Stimulated activated CD4-positive, alpha-beta T cell treated with anti-CD3 and anti-CD28 coated beads, Interleukin-1b, Interleukin-23, amount 100 ng/mL, for 48 hours (primary cell): ENCODE data around the gene HOXA5.

Experiments
- DNase-seq: peaks from one replicate; pipeline ENCODE4 v3.0.0-alpha.2; 2020

HOXA5 gene

DNA sequence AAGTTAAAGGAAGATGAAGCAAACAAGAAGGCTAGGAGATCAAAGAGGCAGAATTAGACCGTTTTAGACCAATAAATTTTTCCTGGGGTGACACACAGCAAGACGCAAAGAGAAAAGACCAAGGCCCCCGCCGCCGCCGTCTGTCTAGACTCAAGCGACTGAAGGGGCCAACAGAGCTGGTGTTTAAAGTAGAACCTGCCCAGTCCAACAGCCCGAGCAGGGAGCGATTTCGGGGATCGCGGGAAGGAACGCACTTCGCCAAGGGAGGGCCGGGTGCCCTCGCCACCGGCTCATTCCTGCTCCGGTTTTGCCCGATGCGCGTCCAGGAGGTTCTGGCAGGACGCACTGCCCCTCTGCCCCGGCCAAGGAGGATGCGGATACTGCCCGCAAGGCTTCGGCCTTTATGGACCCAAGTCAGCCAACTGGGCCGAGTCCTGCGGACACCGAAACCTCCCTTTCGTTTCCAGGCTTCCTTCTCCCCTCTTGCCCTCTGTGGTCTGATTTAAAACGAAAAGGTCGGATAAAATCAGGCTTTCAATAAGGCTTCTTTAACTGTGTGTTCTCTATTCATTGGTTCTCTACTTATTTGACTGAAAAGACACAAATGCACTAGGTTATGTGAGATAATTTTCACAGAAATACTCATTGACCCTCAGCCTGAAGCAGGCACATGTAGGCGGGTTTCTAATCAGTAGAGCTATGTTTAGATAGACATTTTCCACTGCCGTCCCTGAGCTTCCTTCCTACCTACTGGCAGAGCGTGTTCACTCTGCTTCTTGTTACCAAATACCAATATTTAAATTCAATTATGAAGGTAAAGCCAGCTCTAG lies 15.2 kb upstream of the HOXA5 start:
- DNase-seq: no peak

DNA sequence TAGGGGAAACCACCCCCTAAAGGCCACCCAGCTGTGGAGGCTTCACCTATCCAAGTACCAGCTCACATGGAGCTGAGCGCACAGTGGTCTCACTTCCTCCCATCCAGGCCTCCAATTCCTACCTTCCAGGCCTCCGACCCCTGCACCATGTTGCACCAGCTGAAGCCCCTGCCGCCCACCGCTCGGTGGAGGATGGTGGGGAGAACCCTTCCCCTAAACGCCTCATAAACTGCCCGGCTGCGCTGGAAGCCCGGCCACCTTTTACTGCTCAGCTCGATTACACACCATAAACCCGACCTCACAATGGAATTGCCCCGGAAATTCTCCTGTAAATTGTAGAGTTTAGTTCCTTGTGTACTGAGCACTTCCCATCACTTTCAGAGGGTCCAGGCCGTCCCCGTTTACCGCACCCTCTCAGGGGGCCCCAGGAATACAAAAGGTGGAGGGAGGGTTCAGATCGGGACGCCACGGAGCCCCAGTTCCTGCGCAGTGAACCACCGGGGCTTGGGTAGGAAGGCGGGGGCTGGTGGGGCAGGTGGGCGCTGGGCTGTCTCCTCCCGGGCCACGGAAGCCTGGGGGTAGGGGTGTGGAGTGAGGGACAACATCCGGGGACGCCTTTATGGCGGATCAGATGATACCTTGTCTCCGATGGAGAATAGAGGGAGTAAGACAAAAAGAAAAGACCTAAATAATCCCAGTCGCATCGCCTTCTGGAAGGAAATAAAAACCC lies 14.4 kb upstream of the HOXA5 start:
- no peak for DNase-seq

DNA sequence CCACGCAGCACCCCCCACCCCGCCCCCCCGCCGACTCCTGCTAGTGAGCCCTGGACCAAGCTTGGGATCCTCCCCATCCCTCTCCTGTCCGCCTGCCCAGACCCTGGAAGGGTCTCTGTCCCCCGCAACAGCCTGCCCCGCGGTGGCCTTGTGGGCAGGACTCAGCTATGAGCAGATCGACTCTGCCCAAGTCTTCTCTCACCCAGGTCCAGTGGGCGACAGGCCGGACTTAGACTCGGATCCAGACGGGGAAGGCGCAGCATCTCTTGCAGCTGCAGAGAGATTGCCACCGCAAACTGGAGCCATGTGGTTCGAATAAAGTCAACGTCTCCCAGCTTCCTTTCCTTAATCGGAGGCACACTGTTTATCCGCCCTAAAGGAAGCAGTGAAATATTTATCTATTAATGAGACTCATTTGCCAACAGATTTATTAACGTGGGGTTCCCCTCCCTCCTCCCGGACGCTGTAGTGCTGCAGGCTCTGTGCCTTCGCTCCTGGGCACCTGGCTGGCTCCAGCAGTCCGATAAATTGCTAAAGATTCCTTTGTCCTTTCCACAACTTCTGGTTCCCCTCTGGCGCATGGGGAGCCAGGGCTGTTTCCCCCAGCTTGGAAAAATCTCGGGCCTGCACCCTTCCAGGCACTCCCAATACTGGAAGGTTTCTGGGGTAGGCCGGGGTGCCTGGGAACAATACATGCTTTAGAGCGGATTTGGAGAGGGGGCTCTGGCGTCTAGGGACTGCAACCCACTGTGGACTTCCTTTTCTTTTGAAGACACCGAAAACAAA lies 13.6 kb upstream of the HOXA5 start:
- no peak for DNase-seq

DNA sequence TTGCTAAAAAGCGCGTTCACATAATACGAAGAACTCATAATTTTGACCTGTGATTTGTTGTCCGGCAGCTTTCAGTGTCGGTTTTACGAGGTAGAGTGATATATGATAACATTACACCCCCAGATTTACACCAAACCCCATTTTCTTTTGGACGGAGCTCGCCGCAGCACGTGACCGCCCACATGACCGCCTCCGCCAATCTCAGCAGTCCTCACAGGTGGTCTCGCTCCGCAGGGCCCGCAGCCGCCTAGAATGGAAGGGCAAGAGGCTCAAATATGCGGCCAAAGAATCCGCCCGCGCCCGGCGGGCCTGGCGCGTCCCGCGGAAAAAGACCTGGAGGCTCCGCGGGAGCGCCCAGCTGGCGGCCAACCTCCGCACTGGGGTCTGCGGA lies 13.0 kb upstream of the HOXA5 start, which contains the start of gene HOXA7:
HOXA7 (minus strand) TSS at position 168 of the 391 bp plus-strand sequence; CDS start at position 38, 130 bp downstream.
- no peak for DNase-seq

DNA sequence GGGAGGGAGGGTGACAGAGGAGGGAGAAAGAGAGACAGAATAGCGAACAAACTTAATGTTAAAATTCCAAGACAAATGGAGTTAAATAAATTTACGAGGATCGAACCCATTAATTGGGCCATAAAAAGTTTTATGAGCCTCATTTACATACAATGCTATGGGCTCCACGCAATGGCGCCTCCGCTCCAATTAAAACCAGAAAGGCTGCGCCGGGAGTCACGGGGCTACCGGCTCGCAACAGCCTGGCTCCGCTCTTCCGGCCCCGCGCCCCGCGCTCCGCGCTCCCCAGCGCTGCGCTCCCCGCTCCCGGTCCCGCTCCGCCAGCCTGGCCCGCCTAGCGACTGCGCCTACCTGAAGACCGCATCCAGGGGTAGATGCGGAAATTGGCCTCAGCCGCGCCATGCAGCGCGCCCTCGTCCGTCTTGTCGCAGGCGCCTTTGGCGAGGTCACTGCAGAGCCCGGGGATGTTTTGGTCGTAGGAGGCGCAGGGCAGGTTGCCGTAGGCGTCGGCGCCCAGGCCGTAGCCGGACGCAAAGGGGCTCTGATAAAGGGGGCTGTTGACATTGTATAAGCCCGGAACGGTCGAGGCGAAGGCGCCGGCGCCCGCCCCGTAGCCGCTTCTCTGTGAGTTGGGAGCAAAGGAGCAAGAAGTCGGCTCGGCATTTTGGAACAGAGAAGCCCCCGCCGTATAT lies 12.5 kb upstream of the HOXA5 start:
- no peak for DNase-seq

DNA sequence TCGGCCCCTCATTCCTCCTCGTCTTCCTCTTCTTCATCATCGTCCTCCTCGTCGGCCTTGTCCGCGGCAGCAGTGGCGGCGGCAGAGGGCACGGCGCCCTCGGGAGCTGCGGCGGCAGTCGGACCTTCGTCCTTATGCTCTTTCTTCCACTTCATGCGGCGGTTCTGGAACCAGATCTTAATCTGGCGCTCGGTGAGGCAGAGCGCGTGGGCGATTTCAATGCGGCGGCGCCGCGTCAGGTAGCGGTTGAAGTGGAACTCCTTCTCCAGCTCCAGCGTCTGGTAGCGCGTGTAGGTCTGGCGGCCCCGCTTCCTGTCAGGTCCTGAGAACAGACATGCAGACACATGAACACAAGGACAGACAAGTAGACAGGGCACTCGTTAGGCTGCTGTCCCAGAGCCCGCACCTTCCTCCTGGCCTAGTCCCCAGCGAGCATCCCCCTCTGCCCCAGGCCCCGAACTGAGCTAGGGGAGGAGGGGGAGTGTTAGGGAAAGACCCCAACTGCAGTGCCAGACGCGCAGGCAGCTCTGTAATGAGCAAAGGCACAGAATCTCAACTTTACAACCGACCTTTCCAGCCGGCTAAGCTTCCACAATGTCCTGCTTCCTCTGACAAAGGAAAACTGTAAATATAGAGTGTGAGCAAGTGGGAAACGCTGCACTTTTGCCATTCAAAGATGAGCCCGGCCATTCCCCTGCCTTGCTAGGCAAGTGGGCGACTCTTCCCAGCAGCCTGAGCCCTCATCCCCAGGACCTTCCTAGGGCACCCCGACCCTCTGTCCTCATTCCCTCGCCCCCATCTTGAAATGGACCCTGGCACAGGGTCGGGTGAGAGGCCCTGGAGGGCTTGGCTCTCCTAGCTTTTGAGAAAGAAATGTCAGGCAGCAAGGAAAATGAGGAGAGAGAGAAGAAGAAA lies 11.7 kb upstream of the HOXA5 start:
- peak; percentile 41 for DNase-seq

DNA sequence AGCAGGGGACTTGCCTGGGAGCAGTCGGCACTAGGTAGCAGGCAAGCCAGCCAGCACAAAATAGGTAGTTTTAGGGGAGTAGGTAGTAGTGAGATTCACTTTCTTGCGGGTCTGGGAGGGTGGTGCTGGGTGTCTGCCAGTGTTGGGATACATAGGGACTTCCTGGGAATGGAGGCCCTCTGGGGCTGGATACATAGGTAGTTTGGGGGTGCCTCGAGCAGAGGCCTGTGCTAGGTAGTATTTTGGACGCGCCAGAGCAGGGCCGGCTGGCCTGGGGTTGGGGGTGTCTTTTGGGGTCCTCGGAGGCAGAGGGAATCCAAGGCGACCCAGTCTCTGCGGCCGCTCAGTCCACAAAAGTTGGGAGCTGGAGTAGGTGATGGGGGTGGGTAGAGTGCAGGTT lies 10.9 kb upstream of the HOXA5 start:
- DNase-seq: no peak

DNA sequence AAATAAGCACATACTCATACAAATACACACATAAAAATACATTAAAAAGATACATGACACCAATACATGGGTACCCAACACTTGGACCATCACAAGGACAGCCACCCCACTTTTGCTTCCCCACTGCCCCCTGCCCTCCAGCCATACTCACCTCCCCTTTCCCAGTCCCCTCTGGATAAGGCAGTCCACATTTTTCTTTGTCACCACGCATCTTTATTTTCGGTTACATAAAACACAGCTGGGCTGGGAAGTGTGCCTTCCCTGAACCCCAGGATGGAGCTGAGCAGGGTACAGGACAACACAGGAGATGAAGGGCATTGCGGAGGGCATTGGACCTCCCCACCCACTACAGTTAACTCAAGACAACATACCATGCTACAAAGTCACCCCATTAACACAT lies 10.0 kb upstream of the HOXA5 start:
- DNase-seq: no peak

DNA sequence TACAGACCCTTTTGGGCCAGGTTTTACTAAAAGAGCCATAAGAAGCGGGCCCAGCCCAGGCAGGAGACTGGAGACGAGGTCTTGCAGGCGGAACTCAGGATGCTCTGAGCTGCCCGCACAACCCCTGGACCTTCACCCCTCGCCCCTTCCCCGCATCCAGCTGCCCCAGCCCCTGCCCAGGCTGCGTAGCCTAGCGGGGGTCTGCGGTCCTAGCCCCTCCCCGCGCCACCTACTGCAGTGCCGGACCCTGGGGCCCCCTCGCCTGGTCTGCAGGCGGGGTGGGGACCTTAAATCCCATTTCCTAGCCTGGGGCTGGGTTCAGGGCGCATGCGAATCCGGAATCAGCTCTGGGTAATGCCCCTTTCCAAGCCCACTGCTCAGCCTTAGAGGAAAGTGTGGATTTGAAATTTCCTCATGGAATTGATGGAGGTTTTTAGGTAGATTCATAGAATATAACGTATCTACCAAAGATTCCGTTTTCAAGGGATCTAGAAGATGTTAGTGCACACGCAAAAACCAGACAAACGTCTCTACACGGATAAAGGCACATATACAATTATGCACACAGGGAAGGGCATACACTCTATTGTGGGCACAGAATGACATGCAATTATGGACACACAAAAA lies 9.4 kb upstream of the HOXA5 start:
- DNase-seq: no peak

DNA sequence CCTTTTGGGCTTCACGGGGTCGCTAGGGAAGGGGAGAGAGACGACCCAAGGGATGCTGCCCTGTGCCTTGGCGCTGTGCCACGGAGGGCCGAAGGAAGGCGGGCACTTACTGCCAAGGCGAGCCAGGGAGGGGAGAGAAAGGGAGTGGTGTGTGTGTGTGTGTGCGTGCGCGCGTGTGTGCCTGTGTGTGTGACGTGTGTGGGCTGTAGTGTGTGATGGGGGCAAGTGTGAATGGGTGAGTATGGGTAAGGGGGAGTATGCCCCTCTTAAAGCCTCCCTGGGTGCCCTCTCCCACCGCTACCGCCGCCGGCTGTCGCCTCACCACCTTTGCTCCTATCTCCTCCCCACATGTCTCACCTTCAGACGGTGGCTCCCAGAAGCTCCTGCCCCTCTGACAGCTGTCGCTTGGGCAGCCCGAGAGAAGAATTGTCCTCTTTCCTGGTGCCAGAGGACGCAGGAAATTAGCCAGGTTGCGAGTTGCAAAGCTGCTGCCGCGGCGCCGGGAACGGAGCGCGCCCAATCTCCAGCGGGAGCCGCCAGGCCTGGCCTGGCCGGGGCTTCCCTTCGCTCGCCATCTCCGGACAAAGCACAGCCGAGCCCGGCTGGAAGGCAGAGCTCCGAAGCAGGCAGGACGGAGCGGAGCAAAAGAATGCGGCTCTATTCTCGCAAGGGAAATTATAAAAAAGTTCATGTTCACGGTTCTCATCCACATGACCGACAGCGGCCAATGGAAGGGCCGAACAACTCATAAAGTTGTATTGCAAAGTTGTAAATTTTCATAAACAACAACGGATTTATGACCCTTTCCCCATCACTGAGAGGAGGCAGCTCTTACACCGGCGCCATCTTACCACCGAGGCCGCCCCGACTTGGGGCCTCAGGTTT lies 8.7 kb upstream of the HOXA5 start, which contains the start of gene HOXA3:
HOXA3 (minus strand) TSS at position 653 of the 885 bp plus-strand sequence. CDS start 41,943 bp downstream, outside the sequence.
- no peak for DNase-seq

DNA sequence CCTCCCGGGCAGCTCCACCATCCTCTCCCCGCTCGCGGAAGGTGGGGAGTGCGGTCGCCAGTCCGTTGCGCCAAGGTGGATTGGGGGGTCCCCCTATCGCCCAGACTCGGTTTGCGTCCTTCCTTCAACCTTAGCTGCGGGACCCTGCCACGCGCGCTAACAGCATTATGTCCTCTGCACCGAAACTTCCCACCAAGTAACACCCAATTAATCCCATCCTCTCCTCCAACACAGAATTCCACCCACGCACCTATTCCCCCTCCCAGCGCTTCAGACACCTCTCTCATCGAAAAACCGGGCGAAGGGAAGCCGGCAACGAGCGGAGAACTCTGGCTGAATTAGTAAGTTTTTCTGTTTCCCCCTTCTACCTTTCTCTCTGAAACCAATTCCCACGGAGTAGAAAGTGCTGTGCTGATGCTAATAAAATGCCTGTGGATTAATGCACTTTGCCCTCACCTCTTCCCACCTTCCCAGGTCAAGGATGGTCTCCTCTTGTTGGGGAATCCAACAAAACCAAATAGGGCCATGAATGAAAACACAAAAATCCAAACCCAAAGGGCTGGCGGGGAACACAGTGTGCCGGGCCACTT lies 8.0 kb upstream of the HOXA5 start:
- no peak for DNase-seq

DNA sequence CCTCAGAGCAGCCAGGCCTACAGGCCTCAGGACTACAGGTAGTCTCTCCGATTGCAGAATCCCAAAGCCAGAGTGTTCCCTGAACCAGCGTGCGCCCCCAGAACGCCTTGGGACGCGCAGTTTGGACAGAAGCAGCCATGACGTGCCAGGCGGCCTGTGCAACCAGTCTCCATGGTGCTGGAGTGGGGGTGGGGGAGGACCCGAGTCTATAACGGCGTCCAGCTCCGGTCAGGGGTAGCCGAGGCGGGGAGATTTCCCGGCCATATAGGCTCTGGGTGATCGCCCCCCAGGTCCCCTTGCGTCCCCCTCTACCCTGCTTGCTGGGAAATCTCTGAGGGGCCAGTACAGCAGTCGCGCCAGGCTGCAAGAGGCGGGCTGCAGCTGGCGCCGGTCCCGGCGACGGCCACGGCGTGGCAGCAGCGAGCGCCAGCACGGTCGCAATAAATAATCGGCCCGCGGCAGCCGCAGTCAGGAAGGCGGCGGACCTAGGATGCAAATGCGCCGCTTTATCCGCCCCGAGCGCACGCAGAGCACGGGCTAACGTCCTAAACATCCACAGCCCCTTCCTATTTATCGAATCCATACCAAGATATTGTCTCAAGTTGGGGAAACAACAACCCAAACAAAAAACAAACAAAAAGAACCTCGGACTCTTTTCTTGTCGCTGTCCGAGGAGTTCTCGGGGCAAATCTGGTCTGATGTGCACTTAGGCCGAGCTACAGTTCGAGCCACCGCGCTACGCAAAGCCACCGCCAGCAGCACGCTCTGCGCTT lies 7.3 kb upstream of the HOXA5 start:
- peak; percentile 57 for DNase-seq

DNA sequence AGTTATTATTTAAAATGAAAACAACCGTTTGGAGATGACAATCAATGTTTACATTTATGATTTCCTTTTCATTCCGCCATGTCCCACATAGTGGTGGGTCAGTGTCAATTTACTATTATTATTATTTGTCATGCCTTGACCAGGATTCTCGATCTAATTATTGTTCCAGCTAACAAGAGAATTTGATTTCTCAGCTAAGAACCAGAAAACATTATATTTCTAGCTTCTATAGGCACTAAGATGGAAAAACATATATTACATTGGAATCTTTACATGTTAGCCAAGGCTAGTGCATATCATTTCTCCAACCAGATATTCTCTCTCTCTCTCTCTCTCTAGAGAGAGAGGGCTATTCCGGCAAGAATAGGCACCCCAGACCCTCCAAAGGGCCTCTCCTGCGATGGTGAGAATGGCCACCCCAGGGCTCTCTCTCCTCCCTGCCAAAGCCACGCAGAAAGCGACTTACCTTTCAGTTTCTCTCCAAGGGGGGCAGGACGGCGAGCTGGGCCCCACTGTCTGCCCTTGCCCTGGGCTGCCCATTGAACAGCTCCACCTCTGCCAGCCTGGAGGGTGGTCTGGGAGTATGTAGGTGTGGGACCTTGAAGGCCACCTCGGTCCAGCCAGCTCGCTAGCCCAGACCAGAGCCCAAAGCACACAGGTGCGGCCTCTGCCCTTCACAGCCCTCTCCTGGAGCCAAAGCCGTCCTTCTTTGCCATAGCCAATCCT lies 6.5 kb upstream of the HOXA5 start:
- no peak for DNase-seq

DNA sequence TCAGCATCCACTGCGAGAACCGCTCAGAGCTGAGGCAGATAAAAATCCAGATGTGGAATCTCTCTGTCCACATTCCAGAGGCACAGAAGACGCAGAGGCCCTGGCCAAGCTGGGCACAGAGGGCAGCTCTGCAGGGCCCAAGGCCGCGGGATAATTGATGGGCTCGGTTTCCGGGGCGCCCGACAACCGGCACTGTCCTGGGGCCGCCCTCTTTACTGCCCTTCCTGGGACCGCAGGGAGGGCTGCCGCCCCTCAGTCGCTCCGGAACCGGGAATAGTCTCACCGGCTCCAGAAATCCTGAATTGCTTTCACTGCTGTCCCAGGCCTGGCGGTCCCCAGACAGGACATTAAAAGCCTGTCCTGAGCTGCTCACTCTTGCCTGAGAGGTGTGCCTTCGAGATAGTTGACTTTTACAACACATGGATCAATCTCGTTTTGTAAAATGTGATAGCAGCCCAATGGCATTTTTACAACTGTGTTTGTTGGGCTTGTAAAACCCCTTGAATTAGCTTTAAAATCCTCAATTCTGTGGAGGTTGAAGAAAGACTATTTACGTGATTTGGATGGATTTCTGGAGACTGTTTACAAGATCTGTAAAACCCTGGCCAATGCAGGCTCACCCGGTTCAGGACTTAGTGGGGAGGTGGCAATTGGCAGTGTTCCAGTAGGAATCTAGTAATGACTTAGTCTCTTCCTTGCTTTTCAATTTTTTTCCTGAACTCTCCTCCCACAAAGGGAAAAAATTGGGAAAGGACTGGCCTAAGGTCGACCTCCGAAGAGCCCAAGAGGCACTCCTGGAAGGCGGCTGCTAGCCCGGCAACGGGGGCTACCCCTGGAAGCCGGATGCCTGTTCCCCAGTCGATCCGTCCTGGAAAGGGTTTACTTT lies 5.5 kb upstream of the HOXA5 start:
- DNase-seq: no peak

DNA sequence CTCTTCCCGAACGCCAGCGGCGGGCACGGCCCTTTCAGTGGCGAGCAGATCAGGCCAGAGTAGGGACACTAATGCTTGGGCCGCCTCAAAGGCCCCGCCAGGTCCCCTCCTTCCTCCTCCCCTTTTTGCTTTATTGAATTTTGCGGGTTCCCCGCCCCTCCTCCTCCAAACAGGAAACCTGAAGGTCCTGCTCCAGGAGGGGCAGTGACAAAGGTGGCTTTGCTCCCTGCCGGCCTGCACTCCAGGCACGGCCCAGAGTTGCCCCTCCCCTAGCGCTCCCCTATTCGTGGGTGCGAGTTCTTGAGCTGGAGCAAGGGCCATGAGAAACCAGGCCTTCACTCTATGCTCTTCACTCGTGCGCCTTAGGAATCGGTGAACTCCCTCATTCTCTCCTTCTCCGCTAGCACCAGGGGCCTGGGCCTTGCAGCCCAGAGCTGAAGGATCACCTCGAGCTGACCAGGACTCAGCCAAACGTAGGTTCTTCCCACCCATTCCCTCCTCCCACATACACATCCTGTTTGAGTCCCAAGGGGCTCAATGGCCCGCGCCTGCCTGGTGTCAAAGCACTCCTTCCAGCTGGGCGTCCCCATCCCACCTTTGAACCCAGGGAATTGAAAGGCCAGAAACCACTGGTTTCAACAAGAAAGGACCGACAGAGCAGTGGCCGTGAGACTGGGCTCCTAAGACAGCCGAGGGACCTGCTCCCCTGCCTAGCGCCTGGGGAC lies 4.7 kb upstream of the HOXA5 start:
- no peak for DNase-seq
